DMS53 treated with DMSO at 0.1 percent for 48 hours (cell line): ENCODE data around the gene DEFB112.

ENCODE experiments used
- DNase-seq: peaks from one replicate; lab custom pipeline; 2025; ENCODE audit not compliant: unreplicated experiment; lab: John Stamatoyannopoulos, UW

DEFB112 gene

GRCh38 chr6:50003139-50003538 is 46.6 kb downstream of the DEFB112 start:
- DNase-seq, result no peak

- DNase-seq, result no peak
Observed at GRCh38 chr6:49995278-49995677, 54.5 kb downstream of the DEFB112 start.
